Endothelial cell of umbilical vein (primary cell): ENCODE data around the gene ENHO. TPM values are rescaled to one million over a fixed set of nuclear protein-coding genes. Genes with fewer than 3 reads are reported as not detected.

Experiments
- Bru-seq: library from RNA; stranded (reverse); fragments of 400-500 nt; gene quantifications from one replicate; lab custom pipeline; 2021; lab: Mats Ljungman, UMichigan
- BruChase-seq, 2 experiments: library from RNA; stranded (reverse); fragments of 400-500 nt; gene quantifications; one replicate each; lab custom pipeline; 2021; lab: Mats Ljungman, UMichigan
- BruUV-seq: library from RNA; stranded (reverse); fragments of 400-500 nt; replicated peaks from 2 replicates; lab custom pipeline; 2021; lab: Mats Ljungman, UMichigan
- CTCF ChIA-PET: fragments of 300-600, 350-600 bp; sonication (Branson Sonifier 250); formaldehyde crosslinking; loops from one replicate; lab custom pipeline; 2021; ENCODE audit warnings: antibody characterized with exemption, inconsistent platforms; lab: Charles Lee
- POLR2A ChIA-PET: fragments of 300-600, 350-600 bp; sonication (Branson Sonifier 250); formaldehyde crosslinking; loops from one replicate; lab custom pipeline; 2021; ENCODE audit warnings: antibody characterized with exemption, inconsistent platforms; lab: Charles Lee
- DNase-seq: peaks from one replicate; pipeline ENCODE4 v3.0.0-alpha.2; 2011; ENCODE audit warnings: low read depth, low spot score
- FAIRE-seq: peaks from 2 replicates; lab custom pipeline; 2011; peaks lifted over from hg19 to GRCh38; lab: Jason Lieb, UNC
- H2AFZ ChIP-seq: 2 replicates; pipeline ENCODE4 v1.6.0; 2012; ENCODE audit warnings: low read depth, low read length, control low read depth, inconsistent platforms
- H3K27ac ChIP-seq: 2 replicates; pipeline ENCODE4 v1.5.1; 2011; ENCODE audit warnings: low read depth, mild to moderate bottlenecking, control low read depth, low read length, moderate library complexity; ENCODE audit not compliant: insufficient read depth
- H3K27me3 ChIP-seq, 2 experiments: 2 replicates each; pipeline versions ENCODE4 v1.6.0 to v1.6.1; 2011; ENCODE audit warnings: low read length in 2 of 2, mixed read lengths in 1 of 2; ENCODE audit not compliant: control insufficient read depth in 2 of 2, insufficient read depth in 2 of 2
- H3K36me3 ChIP-seq, 2 experiments: 2 replicates in 1 of 2; 3 replicates in 1 of 2; pipeline ENCODE4 v1.5.1; 2011; ENCODE audit warnings: low read length in 2 of 2, mild to moderate bottlenecking in 1 of 2, moderate library complexity in 1 of 2; ENCODE audit not compliant: control insufficient read depth in 2 of 2, insufficient read depth in 2 of 2; ENCODE audit errors: extremely low read depth in 1 of 2
- H3K4me1 ChIP-seq: 3 replicates; pipeline ENCODE4 v1.5.1; 2011; ENCODE audit warnings: mild to moderate bottlenecking, low read length; ENCODE audit not compliant: control insufficient read depth, insufficient read depth; ENCODE audit errors: extremely low read depth
- H3K4me2 ChIP-seq: 2 replicates; pipeline ENCODE4 v1.6.1; 2011; ENCODE audit warnings: low read length, control low read depth, mixed read lengths; ENCODE audit not compliant: insufficient read depth
- H3K4me3 ChIP-seq, 3 experiments: fragments of 200-600 bp in 1 of 3; sonication (generic), shearing (Covaris generic) in 1 of 3; replicated peaks in 1 of 3; 2 replicates each; pipeline ENCODE4 v1.5.1; 2011 to 2016; ENCODE audit warnings: control low read depth in 3 of 3, low read length in 3 of 3, mild to moderate bottlenecking in 2 of 3, inconsistent platforms in 1 of 3, low read depth in 1 of 3, moderate library complexity in 1 of 3; ENCODE audit not compliant: insufficient read depth in 1 of 3
- H3K79me2 ChIP-seq: 2 replicates; pipeline ENCODE4 v1.6.0; 2012; ENCODE audit warnings: low read length, inconsistent platforms; ENCODE audit not compliant: control insufficient read depth, insufficient read depth
- H3K9ac ChIP-seq: replicated peaks from 2 replicates; pipeline ENCODE3; 2011; ENCODE audit warnings: low read length, control low read depth; ENCODE audit not compliant: insufficient read depth; ENCODE audit errors: extremely low read depth
- H3K9me1 ChIP-seq: replicated peaks from 3 replicates; pipeline ENCODE4 v1.6.0; 2011; ENCODE audit warnings: mild to moderate bottlenecking, low read length; ENCODE audit not compliant: control insufficient read depth, insufficient read depth; ENCODE audit errors: extremely low read depth
- H3K9me3 ChIP-seq: replicated peaks from 2 replicates; pipeline ENCODE4 v1.5.1; 2012; ENCODE audit warnings: low read length, inconsistent platforms; ENCODE audit not compliant: control insufficient read depth, insufficient read depth
- H4K20me1 ChIP-seq: replicated peaks from 2 replicates; pipeline ENCODE3; 2011; ENCODE audit warnings: mild to moderate bottlenecking, low read length; ENCODE audit not compliant: control insufficient read depth, insufficient read depth; ENCODE audit errors: extremely low read depth
- EZH2 ChIP-seq: IDR thresholded peaks from 2 replicates; pipeline ENCODE4 v1.6.1; 2012; ENCODE audit warnings: borderline replicate concordance, low read depth, mild to moderate bottlenecking, moderate library complexity, low read length, inconsistent platforms; ENCODE audit not compliant: severe bottlenecking
- FOS ChIP-seq: IDR thresholded peaks from 2 replicates; pipeline ENCODE4 v1.6.1; 2011; ENCODE audit warnings: mild to moderate bottlenecking, low read length, moderate library complexity, borderline replicate concordance; ENCODE audit not compliant: insufficient read depth
- GATA2 ChIP-seq: IDR thresholded peaks from 2 replicates; pipeline ENCODE4 v1.7.0; 2011; ENCODE audit warnings: low read depth, mild to moderate bottlenecking, moderate library complexity, mixed read lengths, low read length; ENCODE audit not compliant: insufficient read length, insufficient read depth
- JUN ChIP-seq: IDR thresholded peaks from 2 replicates; pipeline ENCODE4 v1.6.1; 2011; ENCODE audit warnings: borderline replicate concordance, low read depth; ENCODE audit not compliant: insufficient read length, insufficient read depth
- MYC ChIP-seq: IDR thresholded peaks from one replicate; pipeline ENCODE4 v1.6.1; 2011; ENCODE audit warnings: mild to moderate bottlenecking, low read depth, low read length
- POLR2A ChIP-seq: IDR thresholded peaks from 2 replicates; pipeline ENCODE4 v1.6.1; 2012; ENCODE audit warnings: low read depth, mild to moderate bottlenecking, control low read depth, low read length
- POLR2AphosphoS5 ChIP-seq: IDR thresholded peaks from 2 replicates; pipeline ENCODE4 v1.6.1; 2012; ENCODE audit warnings: low read depth, mild to moderate bottlenecking, control low read depth, low read length, moderate library complexity; ENCODE audit not compliant: insufficient read depth
- dilution Hi-C: fragments of 300-500 bp; cut with MboI; formaldehyde crosslinking; loops from one replicate; pipeline ENCODE4 v1.15.0; 2019; ENCODE audit warnings: low sequenced_read_pairs; ENCODE audit not compliant: extremely low pct_ligation_motif_present
- intact Hi-C: fragments of 100-400 bp; cut with micrococcal nuclease; formaldehyde crosslinking; loops from one replicate; pipeline ENCODE4 v1.10.0; 2022
- long read RNA-seq: library from polyadenylated mRNA; stranded (forward); transcript quantifications from one replicate; pipeline ENCODE4 v2.0.0, GENCODE V29; 2021
- polyA minus RNA-seq, 3 experiments: library from RNA; depleted of rRNA, polyadenylated mRNA; stranded (reverse); fragments of >200 nt; gene quantifications; 1 replicate in 1 of 3; 2 replicates in 2 of 3; pipeline ENCODE4 v1.2.3, GENCODE V29; 2011
- polyA plus RNA-seq, 4 experiments: library from polyadenylated mRNA; depleted of rRNA in 3 of 4; stranded (reverse) in 3 of 4; unstranded in 1 of 4; fragments of >200 nt; gene quantifications; 2 replicates each; pipeline versions ENCODE4 v1.2.1 to v1.2.3, GENCODE V29; 2011 to 2012; ENCODE audit warnings: missing spikeins in 1 of 4
- total RNA-seq: library from RNA; stranded (reverse); gene quantifications from 2 replicates; pipeline ENCODE4 v1.2.3, GENCODE V29; 2021
- TF ChIP-seq, protein P1 (sequence below), 2 donors: IDR thresholded peaks; 1 replicate in 1 of 2; 2 replicates in 1 of 2; pipeline ENCODE4 v1.5.1; 2011; ENCODE audit warnings: low read length in 2 of 2, mild to moderate bottlenecking in 2 of 2, moderate library complexity in 2 of 2, control low read depth in 1 of 2, inconsistent platforms in 1 of 2, low read depth in 1 of 2; ENCODE audit not compliant: insufficient read depth in 1 of 2; ENCODE audit errors: extremely low read depth in 1 of 2
- TF ChIP-seq, protein P2 (sequence below): IDR thresholded peaks from 2 replicates; pipeline ENCODE4 v1.6.1; 2011; ENCODE audit not compliant: insufficient read depth, insufficient read length

The ENHO gene
- total RNA-seq: not detected in 2 replicates
- 0.10 and 0.11 TPM in 2 replicates for polyA plus RNA-seq
- 0.06 TPM in 1 of 2 replicates, not detected in the other for polyA plus RNA-seq (2011; cell fraction: cytosol; rRNA removed)
- not detected in 2 replicates for polyA plus RNA-seq (2011; cell fraction: nucleus; rRNA removed)
- polyA plus RNA-seq (2012): 0.21 TPM in 1 of 2 replicates, not detected in the other
- 0.34 TPM in 1 of 2 replicates, not detected in the other for polyA minus RNA-seq
- polyA minus RNA-seq (2011; cell fraction: cytosol; rRNA and poly(A)+ RNA removed): not detected
- not detected in 2 replicates for polyA minus RNA-seq (2011; cell fraction: nucleus; rRNA and poly(A)+ RNA removed)
- not detected for Bru-seq, nascent RNA
- percentile 17 among the genes with signal in this experiment for BruChase-seq, experiment 1, labeled RNA remaining after a 6-hour chase
- not detected for BruChase-seq, experiment 2, labeled RNA remaining after a 2-hour chase
- long read RNA-seq, partial matches to known transcripts: 0 of 1 reads
- long read RNA-seq, other reads (novel, unspliced or antisense): 0 of 1 reads

DNA sequence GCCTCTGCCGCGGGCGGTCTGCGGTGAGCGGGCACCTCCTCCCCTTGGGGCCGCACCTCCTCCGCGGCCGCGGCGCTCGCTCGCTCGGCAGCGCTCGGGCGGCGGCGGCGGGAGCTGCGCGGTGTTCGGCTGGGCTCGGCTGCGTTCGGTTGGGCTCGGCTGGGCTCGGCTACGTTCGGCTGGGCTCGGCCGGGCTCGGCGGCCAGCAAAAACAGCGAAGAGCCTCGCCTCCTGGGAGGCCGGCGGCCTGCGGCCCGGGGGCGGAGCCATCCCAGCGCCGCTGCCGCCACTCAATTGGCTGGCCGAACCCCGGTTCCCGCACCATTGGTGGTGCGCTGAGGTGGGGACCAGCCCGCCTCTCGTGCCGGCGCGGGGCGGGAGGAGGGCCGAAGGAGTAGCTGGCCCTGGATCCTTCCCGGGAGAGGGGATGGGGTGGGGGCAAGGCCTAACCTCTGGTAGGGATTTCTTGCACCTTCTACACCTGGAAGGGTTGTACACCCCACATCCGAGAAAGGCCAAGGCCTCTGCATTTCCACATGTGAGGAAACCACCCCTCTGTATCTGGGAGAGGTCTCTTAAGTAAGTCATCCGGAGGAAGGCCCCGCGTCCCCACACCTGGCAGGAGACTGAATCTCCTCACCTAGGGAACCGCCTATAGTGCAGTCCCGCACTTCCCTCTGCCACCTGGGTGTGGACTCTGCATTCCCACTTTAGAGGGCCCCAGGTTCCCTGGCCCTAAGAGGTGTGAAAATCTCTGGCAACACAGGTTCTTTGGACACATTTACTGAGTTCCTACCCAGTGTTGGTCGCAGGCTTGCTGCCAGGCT is at the start of gene ENHO:
ENHO (minus strand) TSS at position 20 of the 827 bp plus-strand sequence. CDS start 1,295 bp downstream, outside the sequence.
- POLR2A ChIA-PET: no interaction called here
- no peaks in the 10 kb centered on the region for H3K36me3 ChIP-seq
- H3K4me3 ChIP-seq: peak within 1 kb of the TSS in 2 of 3 experiments; percentile 14 to 32
- DNase-seq (peak; percentile 94), FAIRE-seq (peak; percentile 92)
- peaks cover 8 to 25% of the 10 kb centered on the region in 2 experiments for H3K27me3 ChIP-seq
- H3K4me1 ChIP-seq: peaks cover 3% of the 10 kb centered on the region
- intact Hi-C loops: no loop called here
- H4K20me1 ChIP-seq: no peaks in the 10 kb centered on the region
- H2AFZ ChIP-seq: peak within 1 kb of the TSS; percentile 69
- no TSS peak for BruUV-seq
- no peak within 1 kb of the TSS for H3K9ac ChIP-seq
- CTCF ChIA-PET: interaction anchor here (0.7 to 3.0 kb wide), 6 partner anchors 8 to 119 kb away, joined by 3 to 10 read pairs (median 5); no protein-coding TSS in a partner anchor
- peak within 1 kb of the TSS; percentile 64 for H3K4me2 ChIP-seq
- TF ChIP-seq GATA2 (no peak), MYC (no peak), JUN (no peak), EZH2 (no peak), POLR2AphosphoS5 (no peak), FOS (no peak), POLR2A (no peak)
- TF ChIP-seq, protein P1, sequence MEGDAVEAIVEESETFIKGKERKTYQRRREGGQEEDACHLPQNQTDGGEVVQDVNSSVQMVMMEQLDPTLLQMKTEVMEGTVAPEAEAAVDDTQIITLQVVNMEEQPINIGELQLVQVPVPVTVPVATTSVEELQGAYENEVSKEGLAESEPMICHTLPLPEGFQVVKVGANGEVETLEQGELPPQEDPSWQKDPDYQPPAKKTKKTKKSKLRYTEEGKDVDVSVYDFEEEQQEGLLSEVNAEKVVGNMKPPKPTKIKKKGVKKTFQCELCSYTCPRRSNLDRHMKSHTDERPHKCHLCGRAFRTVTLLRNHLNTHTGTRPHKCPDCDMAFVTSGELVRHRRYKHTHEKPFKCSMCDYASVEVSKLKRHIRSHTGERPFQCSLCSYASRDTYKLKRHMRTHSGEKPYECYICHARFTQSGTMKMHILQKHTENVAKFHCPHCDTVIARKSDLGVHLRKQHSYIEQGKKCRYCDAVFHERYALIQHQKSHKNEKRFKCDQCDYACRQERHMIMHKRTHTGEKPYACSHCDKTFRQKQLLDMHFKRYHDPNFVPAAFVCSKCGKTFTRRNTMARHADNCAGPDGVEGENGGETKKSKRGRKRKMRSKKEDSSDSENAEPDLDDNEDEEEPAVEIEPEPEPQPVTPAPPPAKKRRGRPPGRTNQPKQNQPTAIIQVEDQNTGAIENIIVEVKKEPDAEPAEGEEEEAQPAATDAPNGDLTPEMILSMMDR (IDR thresholded peaks at IDR 0.05; ENCODE audit: extremely low read depth in 1 of 2, insufficient read depth in 1 of 2, low read depth in 1 of 2, low read length in 2 of 2): no peak
- TF ChIP-seq, protein P2, sequence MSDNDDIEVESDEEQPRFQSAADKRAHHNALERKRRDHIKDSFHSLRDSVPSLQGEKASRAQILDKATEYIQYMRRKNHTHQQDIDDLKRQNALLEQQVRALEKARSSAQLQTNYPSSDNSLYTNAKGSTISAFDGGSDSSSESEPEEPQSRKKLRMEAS: no peak
- H3K9me1 ChIP-seq: no peaks in the 10 kb centered on the region
- H3K79me2 ChIP-seq: no peaks in the 10 kb centered on the region
- dilution Hi-C loops: loop anchor here (25.0 kb wide), 1 partner anchor 111 kb away; no protein-coding TSS in a partner anchor
- H3K9me3 ChIP-seq: no peaks in the 10 kb centered on the region
- no peak within 1 kb of the TSS for H3K27ac ChIP-seq
